NCI-H2227 treated with DMSO at 0.1 percent for 48 hours (cell line): Measurements from ENCODE around the gene ANGPTL2.

Experiments
- DNase-seq: peaks from one replicate; lab custom pipeline; 2025; lab: John Stamatoyannopoulos, UW

The ANGPTL2 gene

DNA sequence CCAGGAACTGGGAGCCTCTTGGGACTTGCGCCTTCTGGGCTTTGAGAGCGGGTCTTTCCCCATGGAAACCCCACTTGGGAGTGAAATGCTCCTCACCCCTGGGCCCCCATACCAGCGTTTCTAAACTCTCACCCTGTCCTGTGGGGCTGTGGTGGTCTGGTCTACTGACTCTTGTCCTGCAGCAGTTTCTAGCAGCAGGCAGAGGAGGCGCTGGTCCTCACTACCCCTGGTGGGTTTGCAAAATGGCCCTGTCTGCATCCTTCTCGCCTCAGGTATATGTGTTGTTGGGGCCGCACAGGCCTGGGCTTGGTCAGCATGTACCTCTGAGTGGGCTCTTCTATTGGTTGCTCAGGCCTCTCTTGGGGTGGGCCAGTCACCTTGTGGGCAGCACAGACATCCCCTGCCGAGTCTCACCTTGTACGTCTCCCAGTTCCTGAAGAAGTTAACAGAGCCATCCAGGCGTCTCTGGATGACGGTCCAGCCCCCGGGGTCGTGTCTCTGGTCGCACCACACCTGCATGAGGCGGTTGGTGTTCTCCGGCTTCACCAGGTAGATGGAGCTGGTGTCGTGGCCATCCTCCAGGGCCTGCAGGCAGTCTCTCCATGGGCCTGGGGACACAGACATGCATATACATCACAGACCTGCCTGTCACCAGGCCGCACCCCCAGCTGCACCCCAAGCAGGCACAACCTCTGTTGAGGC lies 29.0 kb downstream of the ANGPTL2 start:
- DNase-seq: no peak

DNA sequence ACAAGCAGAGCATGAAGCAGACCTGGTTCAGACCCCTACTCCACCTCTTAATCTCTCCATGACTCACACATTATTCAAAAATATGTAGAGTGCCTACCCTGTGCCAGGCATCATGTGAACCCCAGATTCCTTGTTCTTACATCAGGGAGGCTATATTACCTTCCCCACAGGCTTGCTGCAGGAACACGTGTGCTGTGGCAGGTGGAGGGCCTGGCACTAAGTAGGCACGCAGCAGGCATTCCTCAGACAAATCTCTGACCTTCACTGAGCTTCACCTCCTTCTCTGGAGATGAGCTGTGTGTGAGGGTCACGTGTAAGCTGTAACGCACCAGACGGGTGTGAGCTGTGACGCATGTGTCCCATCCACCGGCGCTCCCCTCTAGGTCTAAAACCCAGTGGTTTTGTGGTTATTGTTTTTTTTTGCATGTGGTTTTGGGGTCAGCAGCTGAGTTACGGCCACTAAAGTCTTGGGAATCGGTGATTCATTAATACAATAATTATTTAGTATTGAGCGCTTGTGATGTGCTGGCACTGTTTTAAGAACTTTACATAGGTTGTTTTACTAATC lies 30.3 kb downstream of the ANGPTL2 start:
- no peak for DNase-seq

DNA sequence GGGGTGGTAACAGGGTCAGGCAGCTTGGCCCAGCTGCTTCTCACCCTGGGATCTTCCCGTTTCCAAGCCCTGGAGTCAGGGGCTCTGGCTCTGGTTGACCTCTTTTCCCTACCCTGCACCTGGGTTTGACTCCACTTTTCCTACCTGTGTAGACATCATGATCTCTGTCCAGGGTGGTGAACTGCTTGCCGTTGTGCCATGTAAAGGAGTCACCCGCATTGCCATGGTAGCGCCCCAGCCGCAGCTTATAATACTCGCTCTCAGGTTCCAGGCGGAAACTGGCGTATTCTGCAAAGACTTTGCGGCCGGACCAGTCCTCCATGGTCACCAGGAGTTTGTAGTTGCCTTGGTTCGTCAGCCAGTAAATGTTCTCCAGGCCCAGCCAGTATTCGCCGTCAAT lies 30.9 kb downstream of the ANGPTL2 start:
- no peak for DNase-seq

DNA sequence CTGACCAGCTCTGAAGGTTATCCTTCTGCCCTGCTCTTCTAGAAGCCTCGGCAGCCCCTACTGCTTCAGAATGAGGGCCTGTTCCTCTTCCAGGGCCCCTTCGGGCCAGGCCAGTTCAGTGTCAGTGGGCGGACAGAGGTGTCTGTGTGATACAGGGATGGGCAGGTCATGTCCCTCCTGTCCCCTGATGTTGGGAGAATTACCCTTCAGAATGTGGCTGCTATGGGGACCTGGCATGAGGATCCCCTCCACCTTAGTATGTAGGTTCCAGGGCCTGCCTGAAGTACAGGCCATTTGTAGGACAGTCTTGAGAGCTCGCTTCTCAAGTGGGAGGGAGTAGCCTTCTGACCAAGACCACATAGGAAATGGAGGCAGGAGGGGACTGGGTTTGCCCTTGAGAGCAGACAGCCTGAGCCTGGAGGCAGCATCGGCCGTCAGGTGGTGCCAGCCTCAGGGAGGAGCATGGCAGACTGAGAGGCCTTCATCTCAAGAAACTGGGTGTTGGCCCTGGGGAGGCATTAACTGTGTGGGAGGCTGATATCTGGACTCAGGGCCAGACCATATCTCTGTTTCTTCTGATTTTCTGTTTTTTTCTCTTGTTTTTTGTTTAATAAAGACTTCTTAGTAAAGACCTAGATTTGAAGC lies 32.0 kb downstream of the ANGPTL2 start:
- no peak for DNase-seq

DNA sequence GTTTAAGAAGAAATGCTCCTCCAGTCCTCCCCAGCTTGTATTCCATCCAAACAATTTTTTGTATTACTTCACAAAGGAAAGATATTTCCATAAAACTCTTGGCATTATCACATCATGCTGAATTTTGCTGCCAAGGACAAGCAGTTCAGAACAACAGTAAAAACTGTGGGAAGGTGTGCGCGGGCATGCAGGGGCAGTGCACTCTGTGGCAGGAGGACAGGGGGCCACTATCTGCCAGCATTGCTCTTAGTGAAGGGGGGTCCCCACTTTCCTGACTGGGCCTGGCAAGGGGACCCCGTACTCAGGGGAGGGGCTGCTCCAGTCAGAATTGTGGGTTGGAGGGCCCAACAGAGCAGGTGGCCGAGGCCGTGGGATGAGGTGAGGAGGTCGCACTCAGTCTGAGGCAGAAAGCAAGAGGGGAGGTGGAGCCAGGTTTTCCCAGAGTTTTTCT lies 32.8 kb downstream of the ANGPTL2 start:
- DNase-seq: no peak

DNA sequence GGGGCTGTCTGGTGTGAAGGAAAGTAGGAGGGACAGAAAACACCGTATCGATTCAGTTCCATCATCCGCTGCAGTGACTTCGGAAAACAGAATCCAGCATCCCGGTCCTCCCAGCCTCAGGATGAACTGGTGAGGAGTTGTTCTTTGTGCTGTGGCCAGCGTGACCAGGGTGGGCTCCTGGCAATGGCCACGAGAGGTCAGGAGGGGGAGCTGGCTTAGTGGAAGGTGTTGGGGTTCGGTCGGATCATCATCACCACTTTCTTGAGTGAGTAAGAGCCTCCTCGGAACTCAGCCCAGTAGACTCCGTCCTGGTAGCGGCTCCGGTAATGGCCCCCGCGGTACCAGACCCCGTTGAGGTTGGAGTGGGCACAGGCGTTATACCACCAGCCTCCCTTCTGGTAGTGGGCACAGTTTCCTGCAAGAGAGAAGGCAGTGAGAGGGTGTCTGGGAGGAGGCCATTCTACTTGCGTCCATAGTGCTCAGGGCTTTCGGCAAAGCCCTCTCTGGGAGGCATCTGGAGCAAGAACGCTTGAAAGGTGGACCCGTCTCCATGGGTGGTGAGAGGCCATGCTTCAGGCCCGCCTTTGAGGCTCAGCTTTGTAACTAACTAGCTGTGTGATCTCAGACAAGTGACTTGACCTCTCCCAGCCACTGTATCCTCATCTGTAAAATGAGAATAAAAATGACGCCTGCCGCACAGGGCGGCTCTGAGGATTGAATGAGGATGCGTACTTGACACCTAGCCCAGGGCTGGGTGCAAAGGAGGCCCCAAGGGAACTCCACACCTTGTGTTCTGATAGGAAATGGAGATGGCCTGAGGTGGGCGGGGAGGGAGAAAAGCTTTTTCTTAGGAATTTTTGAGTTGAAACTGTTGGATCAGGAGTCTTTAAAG lies 33.5 kb downstream of the ANGPTL2 start:
- no peak for DNase-seq

DNA sequence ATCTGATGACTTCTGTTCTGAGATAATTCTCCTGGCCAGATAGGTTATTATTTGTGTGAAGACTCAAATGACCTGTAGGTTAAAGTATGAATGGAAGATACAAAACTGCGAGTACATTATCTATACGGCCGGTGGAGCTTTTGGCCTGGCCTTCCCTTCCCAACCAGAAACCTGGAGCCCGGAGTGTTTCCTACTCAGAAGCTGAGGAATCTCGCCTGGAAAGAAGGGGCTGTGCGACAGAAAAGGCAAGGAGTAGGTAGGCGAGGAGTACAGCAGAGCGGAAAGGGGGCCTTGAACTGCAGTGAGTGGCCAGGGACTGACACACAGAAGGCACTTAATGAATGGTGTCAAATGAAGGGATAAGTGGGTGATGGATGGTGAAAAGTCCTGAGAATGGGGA lies 34.6 kb downstream of the ANGPTL2 start:
- DNase-seq: no peak

DNA sequence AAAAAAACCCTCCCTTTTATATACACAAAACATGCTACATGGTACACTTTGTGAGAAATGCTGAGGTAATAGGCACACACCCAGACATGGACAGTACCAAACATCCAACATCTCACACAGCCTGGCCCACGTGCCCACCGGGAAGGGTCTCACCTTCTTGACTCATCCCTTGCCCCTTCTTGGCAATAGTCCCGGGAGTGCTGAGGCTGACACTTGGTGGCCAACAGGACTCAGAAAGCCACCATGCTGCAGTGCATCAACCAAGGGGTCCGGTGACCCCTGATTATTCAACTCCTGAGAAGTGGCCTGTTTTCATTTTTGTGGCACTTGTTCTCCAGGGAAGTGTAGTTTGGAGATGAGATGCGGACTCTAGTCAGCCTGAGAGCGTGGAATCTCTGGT lies 35.0 kb downstream of the ANGPTL2 start:
- DNase-seq: no peak

DNA sequence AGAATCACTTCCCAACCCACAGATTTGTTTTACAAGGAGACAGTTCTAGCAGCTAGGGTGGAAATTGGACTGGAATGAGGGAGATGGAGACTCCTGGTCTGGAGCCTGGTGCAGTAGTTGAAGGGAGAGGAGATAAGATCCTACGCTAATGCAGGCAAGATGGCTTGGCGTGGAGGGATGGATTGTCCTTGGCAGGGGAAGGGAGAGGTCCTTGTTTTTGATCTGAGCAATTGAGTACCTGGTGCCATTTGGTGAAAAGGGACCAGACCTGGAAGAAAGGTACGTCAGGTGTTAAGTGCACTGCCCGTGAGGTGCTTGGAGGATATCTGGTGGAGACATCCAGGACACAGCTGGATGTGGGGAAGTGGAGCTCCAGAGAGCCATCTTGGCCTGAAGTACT lies 35.7 kb downstream of the ANGPTL2 start:
- DNase-seq: no peak

DNA sequence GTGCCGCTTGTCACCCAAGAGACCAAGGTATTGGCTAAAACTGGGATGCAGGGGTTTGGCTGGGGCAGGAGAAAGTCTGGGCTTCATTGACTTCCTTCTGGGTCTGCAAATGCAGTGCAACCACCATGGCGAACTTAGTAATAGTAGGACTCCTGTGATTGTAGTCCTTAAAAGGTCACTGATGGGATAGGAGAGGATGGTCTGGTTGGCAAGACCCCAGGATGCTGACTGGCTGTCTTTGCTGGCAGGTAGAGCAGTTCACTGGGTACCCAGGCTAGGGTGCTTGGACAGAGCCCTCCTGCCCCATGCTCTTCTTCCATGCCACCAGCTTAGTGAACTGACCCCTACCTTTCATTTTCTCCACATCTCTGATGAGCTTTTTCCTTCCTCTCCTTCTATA lies 37.2 kb downstream of the ANGPTL2 start:
- DNase-seq: no peak

DNA sequence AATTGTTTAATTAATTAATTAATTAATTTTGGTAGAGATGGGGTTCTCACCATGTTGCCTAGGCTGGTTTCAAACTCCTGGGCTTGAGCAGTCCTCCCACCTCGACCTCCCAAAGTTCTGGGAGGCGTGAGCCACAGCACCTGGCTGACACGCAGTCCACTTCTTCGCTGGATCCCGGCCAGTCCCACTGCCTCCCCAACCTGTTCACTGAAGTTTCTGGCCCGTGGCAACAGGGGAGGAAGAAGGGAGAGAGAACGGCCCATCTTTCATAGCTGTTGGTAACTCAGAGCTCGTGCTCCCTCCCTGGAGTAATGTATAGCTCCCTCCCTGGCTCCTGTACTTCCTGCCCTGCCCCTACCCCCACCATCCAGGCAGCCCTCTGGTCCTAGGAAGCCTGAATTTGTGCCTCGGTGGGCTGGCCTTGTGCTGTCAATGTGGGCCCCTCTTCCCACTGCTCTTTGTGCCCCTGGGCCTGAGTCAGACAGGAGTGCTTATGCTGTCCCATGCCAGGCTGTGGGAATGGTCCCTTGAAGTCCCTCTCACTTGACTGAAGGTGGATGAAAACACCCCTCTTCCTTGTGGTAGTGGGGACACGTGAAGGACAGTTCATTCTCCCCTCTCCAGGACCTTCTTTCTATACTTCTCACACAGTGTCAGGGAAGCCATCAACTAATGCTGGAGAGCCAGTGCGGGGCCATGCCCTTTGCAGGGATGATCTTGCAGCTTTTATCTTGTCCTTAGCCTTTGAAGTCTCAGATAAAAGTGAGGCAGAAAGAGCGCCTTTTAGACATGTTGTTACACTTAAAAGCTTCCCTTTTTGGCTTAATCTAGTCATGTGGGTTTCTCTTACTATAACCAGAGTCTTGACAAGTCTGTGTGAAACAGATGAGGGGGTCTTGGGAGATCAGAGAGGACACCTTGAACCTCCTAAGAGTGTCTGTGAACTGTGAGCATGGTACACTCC lies 38.1 kb downstream of the ANGPTL2 start:
- DNase-seq: no peak

DNA sequence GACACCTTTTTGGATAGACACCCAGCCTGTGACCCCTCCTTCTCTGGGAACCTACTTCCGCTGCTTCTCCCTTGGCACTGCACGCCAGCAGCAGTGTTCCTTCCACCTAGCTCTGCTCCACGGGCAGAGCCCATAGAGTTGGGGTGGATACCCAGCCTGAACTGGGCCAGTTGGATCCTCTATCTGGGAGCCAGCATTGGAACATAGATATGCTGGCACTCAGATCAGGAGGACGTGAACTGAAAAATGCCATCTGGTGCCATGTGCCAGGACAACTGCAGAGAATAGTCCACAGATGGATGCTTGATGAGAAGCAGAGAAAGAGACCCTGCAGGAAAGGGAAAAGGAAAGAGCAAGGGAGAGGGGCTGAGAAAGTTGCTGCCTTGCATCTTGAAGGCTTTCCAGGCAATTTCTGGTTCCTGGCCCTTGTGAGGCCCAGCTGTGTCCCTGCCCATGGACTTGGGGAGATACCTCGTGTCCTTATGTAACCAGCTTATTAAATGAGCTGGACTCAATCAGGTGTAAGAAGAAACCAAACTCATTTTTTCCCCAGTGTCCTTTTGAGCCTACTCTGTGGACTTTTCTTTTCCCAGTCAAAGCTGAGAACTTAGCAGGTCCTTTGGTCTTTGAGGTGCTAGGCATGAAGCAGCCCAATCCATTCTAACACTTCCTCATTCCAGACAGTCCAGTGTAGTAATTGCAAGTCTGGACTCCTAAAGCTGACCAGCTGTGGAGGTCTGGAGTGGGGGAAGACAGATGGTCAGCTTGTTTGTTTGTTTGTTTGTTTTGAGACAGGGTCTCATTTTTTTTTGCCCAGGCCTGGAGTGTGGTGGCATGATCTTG lies 39.1 kb downstream of the ANGPTL2 start:
- DNase-seq: no peak

DNA sequence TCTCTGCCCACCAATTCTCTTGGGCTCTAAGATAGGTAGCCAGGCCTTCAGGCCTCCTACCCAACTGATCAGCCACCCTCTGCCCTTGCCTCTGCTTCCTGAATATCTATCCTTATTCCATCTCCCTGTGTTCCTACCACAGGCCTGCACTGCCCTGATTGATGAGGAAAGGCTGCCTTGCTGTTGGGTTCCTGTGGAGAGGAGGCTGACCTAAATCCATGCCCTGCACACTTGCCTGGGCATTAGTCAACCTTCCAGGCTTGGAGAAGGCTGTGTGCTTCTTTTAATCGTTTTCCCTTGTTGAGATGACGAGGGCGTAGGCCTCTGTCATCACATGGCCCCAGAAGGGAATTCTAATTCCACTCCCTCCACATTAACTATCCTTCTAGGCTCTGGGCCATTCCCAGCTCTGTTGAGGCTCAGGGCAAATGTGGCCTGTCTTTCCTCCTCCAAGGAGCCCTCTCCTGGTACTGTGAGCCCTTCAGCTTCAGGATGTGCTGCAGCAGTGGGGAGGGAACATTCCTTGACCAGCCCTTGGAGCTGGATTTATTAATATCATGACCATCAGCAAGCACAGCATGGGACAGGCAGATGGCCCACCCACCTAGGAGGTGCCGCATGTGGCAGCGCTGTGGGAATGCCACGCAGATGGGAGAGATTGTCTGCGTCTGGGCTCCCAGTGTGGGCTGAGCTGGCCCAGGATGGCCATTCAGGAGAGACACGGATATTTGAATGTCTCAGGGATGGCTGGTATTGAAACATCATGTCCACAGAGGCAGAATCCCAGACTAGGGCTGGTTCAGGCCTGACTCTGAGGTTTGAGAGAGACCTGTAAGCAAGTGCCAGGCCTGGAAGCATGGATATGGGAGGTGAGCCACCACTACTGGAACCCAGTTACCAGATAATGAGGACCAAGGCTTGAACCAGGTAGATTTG lies 40.9 kb downstream of the ANGPTL2 start:
- DNase-seq: no peak

DNA sequence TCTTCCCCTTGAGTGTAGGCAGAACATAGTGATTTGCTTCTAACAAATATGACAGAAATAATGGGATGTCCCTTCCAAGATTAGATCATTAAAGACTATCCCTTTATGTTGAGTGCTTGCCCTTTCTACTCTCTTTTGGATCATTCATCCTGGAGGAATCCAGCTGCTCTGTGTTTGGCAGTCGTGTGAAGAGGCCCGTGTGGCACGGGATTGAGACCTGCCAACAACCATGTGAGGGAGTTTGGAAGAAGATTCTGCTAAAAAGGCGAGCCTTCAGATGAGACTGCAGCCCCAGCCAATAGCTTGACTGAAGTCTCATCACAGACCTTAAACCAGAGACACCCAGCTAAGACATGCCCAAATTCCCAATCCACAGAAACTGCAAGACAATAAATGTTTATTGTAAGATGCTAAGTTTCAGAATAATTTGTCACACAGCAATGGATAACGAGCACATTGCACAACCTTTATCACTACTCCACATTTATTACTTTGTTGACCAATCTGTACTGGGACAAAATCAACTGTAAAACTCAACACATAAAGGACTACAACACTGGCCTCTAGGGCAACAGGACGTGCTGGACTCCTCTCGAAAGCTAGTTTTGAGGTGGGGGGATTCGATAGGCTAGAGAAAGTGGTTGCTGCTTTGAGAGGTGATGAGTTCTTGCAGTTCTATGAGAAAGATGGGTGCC lies 42.8 kb downstream of the ANGPTL2 start:
- no peak for DNase-seq

DNA sequence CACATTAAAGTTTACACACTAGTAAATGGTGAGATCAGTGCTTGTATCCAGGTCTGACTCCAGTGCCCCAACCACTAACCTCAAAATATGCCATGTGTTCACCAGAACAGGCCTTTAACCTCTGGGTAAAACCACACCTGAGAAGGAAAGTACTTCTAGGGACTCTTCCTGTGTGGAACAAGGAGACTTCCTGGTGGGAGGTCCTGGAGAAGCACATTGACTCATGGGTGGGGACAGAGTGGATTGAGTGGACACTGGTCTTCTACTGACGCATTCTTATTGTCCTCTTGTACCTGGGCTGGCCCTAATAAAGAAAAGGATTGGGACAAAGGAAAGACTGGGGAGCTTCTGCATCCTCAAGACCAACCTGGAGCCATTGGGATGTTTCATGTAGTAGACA lies 43.4 kb downstream of the ANGPTL2 start:
- DNase-seq: no peak

DNA sequence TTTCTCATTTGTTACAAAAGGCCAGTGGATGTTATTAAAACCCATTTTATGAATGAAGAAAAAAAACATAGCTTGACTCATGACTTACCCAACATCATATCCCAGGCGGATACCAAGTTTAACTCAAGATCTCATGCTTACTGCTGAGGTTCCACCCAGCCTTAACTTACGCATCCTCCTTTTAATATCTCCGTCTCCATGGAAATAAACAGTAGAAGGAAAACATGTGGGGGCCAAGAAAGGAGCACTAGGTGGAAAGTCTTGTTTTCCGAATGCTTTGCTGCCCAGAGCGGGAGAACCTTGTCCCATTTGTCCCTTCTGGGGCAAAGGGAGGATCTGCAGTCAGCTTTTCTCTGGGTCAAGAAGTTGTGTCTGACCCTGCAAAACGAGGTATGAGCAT lies 44.1 kb downstream of the ANGPTL2 start:
- DNase-seq: no peak

DNA sequence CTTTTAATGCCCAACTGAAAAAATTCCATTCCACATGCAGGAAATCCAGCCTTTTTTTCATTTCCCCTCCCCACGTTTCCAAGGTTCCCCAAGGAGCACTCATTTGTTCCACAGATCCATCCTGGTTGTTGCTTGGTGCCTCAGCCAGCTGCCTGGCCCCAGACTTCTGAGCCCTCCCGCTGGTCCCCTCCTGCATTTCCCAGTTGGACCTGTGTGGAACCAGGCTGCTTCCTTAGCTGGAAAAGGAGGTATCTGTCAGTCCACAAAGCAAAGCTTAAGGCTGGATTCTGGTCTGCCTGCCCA lies 44.8 kb downstream of the ANGPTL2 start:
- DNase-seq: no peak

DNA sequence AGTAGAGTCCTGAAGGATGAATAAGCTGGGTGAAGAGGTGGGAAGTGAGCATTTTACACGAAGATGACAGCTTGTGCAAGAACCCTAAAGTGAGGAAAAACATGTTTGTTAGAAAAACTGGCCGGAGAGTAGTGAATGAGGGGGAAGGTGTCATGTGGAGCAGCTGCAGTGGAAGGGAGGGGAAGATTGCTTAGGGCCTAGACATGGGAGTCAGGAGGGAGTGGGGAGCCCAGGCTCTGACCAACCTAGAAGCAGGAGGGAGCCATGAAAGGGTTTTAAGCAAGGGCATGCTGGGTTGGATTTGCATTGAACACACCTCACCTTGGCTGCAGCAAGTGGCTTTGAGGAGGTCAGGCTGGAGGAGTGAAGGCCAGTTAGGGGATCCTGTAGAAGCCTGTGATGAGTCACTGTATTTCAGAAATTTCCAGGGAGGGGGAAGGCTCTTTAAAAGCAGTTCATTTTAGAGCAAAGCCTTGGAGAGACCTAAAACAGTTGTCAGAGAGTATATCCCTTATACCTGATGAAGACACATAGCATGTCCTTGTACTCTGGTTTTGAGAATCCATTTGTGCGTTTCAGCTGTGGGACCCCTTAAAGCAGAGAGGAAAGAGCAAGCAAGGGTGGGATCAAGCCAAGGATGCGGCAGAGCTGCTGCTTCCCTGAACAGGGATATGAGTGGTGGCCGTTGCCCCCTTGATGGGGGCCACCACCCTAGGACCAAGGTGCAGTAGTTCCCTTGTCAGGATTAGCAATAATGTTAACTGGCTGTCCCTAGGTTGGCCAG lies 45.4 kb downstream of the ANGPTL2 start:
- no peak for DNase-seq
